Activated CD4-positive, alpha-beta T cell treated with anti-CD3 and anti-CD28 coated beads, Interleukin-2, amount 50 U/mL, for 1 hour (primary cell): ENCODE results near the gene CNPY1.

Experiments
- DNase-seq: peaks from one replicate; pipeline ENCODE4 v3.0.0-alpha.2; 2020

The CNPY1 gene

DNA sequence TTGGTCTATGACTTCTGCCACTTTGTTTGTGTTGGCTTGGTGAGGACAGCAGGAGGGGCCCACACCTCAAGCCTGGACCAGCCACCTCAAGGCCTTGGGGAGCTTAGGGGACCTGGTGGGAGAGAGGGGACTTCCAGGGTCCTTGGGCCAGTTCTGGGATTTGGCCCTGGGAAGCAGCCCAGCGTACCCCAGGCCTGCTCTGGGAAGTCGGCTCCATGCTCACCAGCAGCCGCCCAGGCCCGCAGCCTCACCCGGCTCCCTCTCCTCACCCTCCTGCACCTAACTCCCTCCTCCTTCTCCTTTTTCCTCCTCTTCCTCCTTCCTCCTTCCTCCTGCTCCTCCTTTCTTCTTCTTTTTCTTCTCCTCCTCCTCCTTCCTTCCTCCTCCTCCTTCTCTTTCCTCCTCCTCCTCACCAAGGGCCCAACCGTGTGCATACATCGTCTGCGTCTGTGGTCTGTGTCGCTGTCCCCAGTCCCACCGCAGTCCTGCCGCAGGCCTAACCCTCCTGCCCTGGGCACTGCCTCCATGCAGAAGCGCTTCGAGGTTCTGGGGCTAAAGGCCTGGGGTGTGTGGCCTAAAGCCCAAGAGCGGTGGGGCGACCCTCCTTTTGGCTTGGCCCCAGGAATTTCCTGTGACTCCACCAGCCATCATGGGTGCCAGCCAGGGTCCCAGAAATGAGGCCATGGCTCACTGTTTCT is 83.1 kb downstream of the CNPY1 start:
- no peak for DNase-seq

DNA sequence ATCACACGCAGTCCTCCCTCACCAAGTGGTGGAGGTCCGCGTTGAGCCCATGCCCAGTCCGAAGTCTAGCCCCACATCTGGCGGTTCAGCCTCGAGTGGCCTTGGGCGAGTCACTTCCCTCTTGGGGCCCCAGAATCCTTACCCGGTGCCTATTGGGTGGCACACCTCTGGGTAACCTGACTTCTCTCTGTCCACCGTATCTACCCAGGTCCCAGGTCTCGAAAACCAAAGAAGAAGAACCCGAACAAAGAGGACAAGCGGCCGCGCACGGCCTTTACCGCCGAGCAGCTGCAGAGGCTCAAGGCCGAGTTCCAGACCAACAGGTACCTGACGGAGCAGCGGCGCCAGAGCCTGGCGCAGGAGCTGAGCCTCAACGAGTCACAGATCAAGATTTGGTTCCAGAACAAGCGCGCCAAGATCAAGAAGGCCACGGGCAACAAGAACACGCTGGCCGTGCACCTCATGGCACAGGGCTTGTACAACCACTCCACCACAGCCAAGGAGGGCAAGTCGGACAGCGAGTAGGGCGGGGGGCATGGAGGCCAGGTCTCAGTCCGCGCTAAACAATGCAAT is 84.1 kb downstream of the CNPY1 start:
- DNase-seq = no peak

DNA sequence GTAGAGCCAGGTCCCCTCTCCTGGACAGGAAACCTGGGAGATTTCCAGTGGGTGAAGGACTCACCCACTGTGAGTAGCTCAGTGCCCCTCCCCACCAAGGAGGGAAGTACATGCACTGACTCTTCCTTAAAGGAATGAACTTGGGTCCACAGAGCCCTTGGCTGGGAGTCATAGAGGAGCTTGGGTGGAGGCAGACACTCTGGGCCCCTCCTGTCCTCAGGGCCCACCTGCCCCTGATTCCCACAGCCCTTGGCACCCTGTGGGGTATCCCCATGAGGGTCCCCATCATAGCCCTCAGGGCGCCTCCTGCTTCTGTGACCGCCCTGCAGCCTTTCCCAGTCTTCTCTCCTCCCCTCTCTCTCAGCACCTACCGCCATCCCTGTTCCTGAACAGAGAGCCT is 84.7 kb downstream of the CNPY1 start:
- DNase-seq = no peak

DNA sequence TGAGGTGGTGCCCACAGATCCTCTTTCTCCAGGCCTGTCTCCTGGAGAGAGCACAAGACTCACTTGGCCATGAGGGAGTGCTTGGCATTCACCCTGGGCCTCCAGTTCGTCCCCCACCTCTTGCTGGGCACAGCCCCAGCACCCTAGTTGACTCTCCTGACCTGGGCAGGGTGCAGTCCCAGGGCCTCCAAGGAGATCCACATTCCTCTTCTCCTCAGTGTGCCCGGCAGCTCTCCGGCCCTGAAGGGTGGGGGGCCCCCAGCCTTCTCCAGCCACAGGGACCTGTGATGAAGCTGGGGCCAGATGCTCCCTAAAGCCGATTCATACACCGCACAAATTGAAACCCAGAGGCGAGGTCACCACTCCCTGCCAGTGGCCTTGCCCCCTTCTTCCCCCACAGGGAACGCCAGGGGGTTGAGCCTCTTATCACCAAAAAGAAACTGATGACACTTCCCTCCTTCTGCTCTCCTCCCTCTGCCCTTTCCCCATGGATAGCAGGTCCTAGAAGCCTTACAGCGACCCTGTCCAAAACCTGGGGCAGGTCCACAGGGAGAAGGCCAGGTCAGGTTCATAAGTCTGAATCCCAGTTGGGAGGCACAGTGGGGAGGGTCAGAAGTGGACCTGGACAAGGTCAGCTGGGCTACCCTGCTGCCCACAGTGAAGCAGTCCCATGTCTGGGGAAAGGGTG is 85.3 kb downstream of the CNPY1 start:
- no peak for DNase-seq

DNA sequence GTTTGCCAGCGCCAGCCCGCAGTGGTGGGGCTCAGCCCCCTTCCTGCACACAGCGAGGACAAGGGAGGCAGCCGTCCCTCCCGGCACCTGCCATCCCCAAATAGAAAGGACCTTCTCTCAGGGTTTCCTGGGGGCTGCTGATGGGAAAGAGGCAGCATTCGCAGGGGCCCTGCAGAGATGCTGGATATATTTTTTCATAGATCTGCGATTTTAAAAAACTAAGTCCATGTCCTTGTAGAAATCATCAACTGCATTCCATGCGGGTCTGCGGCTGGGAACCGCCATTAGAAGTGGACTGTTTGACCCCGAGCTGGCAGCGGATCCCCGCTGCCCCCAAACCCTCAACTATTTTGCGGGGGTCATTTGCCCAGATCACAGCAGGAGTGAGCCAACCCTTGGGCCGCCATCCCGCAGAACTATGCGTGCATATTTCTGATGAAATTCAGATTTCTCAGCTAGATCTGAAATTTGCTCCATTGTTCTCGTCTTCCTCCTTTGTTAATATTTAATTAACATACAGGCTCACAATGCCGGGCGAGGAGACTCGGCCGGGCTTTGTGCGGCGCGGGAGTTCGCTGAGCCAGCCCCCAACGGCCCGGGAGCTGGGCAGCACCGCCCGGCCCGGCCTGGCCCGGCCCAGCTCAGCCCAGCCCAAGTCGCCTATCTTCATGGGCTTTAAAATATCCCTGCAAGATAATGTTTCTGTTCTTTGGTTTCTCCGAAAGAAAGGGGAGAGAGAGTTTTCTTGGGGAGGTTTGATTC is 86.5 kb downstream of the CNPY1 start:
- DNase-seq = no peak

DNA sequence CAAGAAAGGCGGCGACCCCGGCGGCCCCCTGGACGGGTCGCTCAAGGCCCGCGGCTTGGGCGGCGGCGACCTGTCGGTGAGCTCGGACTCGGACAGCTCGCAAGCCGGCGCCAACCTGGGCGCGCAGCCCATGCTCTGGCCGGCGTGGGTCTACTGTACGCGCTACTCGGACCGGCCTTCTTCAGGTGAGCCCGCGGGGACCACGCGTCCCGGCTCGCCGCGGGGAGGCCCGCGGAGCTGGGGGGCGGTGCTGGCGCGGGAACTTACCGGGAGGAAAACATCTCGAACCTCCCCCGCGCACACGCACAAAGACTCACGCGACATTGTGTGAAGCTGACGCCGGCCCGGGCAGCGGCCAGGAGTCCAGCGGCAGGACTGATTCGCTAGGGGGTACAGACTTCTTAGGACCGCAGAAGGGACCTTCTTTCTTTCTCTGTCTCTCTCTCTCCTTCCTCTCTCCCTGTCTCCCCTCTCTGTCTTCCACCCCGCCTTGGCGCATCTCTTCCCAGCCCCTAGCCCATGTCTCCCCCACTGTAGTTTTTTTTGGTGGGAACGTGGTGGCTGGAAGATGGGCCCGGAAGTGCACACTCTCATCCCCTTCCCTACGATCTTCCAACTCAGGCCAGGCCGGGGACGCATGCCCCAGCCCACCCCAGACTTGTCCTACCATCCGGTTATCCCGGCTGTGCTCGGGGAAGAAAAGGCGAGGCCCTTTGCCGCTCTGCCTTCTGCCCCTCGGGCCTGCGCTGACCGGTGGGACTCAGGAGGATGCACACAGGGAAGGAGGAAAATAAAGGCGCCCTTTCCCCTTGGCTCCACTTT is 87.3 kb downstream of the CNPY1 start:
- no peak for DNase-seq

DNA sequence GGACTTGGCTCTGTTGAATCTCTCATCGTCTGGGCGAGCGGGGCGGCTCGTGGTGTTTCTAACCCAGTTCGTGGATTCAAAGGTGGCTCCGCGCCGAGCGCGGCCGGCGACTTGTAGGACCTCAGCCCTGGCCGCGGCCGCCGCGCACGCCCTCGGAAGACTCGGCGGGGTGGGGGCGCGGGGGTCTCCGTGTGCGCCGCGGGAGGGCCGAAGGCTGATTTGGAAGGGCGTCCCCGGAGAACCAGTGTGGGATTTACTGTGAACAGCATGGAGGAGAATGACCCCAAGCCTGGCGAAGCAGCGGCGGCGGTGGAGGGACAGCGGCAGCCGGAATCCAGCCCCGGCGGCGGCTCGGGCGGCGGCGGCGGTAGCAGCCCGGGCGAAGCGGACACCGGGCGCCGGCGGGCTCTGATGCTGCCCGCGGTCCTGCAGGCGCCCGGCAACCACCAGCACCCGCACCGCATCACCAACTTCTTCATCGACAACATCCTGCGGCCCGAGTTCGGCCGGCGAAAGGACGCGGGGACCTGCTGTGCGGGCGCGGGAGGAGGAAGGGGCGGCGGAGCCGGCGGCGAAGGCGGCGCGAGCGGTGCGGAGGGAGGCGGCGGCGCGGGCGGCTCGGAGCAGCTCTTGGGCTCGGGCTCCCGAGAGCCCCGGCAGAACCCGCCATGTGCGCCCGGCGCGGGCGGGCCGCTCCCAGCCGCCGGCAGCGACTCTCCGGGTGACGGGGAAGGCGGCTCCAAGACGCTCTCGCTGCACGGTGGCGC is 88.1 kb downstream of the CNPY1 start, which contains the start of gene EN2:
Gene EN2, plus strand, starts transcription at position 19 of the 767 bp plus-strand sequence. Its CDS starts 249 bp downstream, at position 268.
- no peak for DNase-seq

DNA sequence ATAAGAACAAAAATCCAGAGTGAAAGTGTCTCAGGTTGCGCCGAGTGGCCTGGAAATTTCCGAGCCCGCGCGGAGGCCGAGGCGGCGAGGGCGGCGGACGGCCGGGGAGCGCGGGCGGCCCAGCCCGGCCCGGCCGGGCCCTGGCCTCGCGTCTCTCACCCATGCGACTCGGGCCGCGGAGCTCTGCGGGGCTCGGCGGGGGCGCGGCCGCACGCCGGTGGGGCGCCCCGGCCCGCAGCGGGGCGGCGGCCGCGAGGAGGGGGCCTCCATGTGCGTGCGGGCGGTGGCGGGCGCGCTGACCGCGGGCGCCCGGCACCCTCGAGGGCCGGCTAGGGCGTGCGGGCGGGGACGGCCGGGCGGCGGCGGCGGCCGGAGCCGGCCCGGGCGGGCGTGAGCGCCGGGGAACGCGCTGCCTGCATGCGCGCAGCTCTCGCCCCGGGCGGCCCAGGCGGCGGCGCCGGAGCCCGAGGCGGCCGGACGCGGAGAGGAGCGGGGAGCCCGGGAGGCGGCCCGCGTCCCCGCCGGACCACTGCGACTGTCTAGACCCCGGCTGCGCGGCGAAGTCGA is 88.7 kb downstream of the CNPY1 start:
- no peak for DNase-seq

DNA sequence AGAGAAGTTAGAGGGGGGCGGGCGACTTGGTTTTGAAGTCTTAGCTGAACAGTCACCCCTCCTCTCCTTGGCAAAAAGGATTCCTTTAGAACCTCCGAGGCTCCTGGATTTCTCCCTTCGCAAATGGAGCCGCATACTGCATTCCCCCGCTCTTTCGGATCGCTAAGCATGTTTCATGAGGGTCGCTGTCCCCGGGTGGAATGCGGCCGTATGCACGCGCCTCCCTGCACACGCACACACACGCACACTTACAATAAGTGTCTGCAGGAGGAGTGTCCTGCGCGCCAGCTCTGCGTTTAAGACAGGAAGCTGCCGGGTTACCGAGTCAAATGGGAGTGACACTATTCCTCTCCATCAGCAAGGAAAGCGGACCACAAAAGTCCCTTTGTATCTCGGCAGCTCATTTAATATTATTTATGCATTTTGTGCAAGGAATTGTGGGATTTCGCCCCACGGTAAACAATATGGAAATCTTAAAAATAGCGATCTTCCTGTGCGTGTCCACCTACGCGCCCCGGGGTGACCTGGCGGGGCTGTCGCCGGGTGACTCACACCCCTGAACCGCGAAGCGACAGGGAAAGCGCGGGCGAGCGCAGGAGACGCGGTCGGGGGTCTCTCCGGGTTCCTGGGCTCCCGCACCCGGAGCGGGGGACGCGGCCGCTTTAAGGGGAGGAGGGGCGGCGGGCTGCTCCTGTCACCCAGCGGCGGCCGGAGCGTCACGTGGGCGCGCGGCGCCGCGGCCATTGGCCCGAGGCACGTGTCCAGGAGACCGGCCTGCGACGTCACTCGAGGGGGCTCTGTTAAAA is 89.4 kb downstream of the CNPY1 start:
- no peak for DNase-seq

DNA sequence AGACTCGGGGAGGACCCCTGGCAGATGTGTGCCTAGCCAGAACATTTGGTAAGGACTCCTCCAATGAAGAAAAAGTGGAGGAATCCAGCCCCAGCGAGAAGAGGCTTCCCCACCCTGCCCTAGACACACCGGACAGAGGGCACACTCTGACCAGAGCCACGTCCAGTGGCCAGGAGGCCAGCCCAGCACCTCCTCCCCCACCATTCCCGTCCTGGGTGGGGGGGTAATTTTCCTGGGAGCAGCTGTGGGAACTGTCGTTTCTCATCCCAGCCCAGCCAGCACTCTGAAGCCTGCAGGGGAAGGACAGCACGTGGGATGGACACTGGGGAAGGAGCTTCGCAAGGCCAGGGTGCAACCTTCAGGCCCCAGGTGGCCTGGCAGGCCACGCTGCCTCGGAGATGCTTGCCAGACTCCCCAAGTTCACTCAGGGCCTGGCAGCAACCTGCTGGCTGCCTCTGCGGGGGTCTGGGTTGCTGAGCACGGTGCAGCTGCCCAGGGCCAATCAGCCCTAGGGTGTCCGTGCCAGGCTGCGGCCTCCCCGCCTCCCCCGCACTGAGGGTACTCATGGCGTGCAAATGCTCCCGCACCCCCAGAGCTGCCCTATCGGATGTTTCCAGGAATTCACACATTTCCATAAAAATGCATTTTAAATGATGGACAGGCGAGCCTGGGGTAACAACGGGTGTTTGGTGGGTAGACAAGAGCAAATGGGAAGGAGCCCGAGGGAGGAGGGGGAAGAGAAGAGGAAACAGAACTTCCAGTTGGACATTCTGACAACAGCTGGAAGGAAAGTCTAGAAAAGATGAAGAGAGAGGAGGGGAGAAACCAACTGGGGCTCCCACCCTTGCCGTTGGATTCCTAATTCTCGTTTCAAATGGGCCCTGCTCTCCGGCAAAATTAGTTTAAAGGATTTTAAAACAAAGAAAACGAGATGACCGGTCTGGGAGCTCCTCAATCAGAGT is 90.3 kb downstream of the CNPY1 start:
- no peak for DNase-seq

DNA sequence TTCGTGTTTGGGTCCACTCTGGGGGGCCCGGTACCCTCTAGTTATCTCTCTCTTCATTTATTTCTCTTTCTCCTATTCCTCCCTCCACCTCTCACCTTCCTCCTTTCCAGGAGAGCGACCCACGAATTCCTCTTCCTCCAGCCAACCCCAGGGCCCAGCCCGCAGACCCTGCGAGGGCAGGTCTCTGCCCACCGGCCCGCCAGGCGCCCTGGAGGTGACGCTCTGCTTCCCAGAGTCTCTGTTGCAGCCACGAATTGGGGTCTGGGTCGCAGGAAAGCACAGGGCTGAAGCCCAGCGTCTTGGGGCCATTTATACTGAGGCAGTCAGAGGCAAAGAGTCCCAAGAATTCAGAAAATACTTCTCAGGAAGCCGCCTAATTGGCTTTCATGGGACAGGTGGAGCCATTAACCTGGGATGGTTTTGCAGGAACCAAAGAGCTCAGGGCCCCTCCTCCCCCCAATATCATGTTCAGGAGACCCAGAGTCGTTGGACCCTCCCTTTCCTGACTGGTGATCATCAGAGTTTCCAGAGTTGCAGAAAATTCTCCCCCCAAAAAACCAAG is 91.1 kb downstream of the CNPY1 start:
- DNase-seq = no peak

DNA sequence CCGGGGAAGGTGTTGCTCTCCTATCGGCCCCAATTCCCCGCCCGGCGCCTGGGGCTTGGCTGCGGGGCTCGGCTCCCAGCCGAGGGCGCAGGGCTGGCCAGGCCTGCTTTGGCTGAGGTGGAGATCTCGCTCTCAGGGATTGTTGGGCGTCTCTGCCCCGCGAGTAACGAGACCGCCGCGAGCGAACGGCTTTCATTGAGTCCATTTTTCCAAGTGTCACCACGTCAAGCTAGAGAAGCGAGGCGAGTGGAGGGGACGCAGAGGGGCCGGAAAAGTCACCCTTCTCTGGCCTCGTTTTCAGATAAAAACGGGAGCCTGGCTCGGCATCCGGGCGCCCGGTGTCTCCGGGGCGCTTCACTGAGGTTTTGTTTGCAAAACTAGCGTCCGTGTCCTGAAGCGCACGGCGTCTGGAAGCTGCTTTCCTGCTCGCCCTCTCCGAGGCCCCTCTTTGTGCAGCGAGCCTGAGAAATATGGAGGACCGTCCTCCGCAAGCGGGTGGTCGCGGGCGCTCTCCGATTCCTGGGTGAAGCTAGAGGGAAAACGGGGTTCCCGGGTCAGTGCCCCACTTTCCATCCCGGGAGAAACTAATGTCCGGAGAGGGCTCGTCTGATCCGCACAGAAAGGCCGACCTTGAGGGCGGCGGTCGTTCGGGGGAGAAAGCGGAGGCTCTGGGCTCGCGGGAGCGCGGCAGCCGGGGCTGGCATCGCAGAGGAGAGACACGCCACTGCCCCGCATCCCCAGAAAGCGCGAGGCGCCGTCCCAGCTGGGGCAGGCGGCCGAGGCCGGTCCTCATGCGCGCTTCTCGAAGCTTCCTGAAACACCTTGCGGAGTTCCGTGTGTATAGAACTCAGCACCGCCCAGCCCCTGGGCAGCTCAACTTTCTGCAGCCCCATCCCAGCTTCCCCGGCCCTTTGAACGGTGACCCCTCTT is 91.9 kb downstream of the CNPY1 start:
- no peak for DNase-seq

DNA sequence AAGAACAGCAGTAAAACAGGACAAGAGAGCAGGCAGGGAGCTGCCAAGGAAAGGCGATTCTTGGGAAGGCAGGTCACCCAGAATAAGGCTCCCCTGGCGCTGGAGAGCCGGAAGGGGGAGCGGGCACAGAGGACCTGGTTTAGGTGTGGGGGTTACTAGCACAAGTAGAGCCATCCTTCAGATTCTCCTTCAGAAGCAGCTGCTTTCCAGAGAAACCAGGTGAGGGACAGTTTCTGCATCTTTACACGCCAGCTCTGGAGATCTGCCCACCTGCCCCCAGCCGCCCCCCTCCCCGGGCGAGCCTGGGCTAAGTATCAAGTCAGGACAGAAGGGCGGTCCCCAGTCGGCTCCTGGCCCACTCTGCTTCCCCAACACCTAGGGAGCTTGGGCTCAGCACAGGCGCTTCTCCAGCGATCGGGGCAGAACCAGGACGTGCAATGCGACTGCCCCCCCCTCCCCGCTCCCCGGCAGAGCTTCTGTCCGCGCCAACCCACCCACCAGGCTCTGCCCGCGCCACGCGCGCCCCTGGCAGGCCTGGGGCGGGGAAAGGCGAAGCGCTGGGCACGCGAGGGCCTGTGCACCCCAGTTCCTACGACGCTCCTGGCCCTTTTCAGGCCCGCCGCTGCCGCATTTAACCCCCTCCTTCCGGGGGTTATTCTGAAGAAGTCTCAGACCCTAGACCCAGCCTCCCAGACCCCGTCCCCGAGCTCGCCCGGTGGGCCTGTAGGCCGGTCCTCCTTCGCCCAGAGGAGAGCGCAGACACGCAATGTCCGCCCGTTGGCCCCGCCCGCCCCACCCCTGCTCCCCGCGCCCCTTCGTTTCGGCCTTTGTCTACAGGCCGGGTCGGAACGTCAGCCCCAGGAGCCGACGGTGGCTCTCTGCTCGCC is 92.8 kb downstream of the CNPY1 start:
- no peak for DNase-seq

DNA sequence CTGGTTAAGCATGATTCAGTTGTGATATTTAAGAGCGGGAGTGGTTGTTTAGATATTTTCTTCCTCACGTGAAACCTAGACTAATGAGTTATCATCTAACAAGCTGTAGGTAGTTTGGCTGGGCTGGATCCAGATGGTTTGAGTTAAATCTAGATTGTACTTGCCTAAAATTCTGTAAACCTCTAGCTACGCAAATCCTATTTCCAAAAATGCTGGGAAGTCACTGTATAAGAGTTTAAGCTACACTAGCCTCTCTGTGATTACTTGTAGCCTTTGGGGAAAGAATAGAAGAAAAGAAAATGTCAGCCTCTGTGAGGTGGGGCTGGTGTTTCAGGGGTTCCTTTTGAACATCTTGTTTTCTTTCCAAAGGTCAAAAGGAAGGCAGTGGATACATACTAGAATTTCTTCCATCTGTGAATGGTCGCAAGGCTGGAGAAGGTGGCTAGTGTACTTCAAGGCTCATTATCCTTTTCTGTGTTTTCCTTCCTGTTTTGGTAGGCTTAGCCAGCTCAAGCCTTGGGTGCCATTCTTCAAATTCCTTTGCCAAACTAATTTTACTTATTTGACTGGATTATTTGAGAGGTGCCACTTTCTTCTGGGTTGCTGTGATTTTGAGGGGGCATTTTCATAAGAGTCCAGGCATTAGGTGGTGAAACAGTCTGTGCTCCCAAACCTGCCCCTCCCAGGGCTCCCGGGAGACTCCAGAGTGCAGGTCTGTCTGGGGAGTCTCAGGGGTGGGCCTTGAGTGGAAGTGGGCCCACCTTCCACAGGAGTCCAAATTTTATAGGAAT is 93.7 kb downstream of the CNPY1 start:
- DNase-seq = no peak

DNA sequence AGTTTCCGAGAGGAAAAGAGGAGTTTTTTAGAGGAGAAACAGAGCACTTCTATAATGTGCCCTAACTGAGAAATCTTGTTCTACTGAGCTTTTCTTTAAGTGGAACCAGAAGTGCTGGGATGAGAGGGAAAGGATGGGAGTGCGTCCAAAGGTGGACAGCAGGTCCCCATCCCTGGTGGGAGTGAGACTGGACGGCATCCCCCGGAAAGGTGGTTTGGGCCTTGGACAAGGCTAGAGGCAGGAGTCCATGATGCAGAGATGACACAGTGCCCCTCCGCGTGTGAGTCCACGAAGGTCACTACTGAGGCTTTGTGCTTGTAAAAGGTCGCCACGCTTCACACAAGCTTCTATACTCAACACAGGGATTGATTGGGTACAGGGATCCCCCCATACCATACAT is 94.5 kb downstream of the CNPY1 start:
- DNase-seq = no peak
